HG03175 (cell line): Measurements from ENCODE around the gene WWC1.

ENCODE experiments used
- ATAC-seq: cut with Tn5 transposase; IDR thresholded peaks from one replicate; pipeline ENCODE4 v1.9.1; 2021; ENCODE audit warnings: mild to moderate bottlenecking, moderate library complexity; ENCODE audit not compliant: unreplicated experiment

Gene WWC1

GRCh38 chr5:168474319-168474718 is 182.9 kb downstream of the WWC1 start:
- no peak for ATAC-seq

GRCh38 chr5:168477060-168477459 is 185.6 kb downstream of the WWC1 start:
- ATAC-seq = no peak

- ATAC-seq = no peak
These were observed 187.7 kb downstream of the WWC1 start for GRCh38 chr5:168479166-168479565.

GRCh38 chr5:168480601-168481000 is 189.2 kb downstream of the WWC1 start:
- ATAC-seq = no peak

GRCh38 chr5:168481330-168481788 is 189.9 kb downstream of the WWC1 start:
- ATAC-seq = peak; percentile 68

- ATAC-seq = no peak
These were observed 190.9 kb downstream of the WWC1 start for GRCh38 chr5:168482361-168482760.

- ATAC-seq = peak; percentile 94
These were observed 194.9 kb downstream of the WWC1 start, which contains the start of gene RARS1 for GRCh38 chr5:168486136-168486879. TSS of gene RARS1 (plus strand) at chr5:168486471. CDS start at chr5:168486499, 28 bp downstream.

GRCh38 chr5:168489059-168489458 is 197.6 kb downstream of the WWC1 start:
- ATAC-seq = no peak

- ATAC-seq = no peak
These were observed 202.7 kb downstream of the WWC1 start for GRCh38 chr5:168494057-168494555.

GRCh38 chr5:168502563-168503237 is 211.3 kb downstream of the WWC1 start:
- no peak for ATAC-seq

- no peak for ATAC-seq
These were observed 222.5 kb downstream of the WWC1 start for GRCh38 chr5:168513861-168514428.
